Tibial nerve (tissue), 4 donors: ENCODE data around the gene BDH1.

ENCODE experiments used
- CTCF ChIP-seq, 5 experiments: fragments of 200-600 bp in 3 of 5; fragments of 450-650 bp in 2 of 5; sonication (generic) in 3 of 5; IDR thresholded peaks; one replicate each; pipeline ENCODE4 v1.5.1; 2016 to 2019; ENCODE audit warnings: antibody characterized with exemption in 5 of 5, mild to moderate bottlenecking in 3 of 5, moderate library complexity in 2 of 5
- EP300 ChIP-seq, 2 donors: sonication (generic); formaldehyde crosslinking; IDR thresholded peaks; one replicate each; pipeline ENCODE4 v1.6.1; 2017; ENCODE audit warnings: antibody characterized with exemption in 2 of 2, mild to moderate bottlenecking in 1 of 2

- TF ChIP-seq CTCF (IDR thresholded peaks at IDR 0.05), result no peak
- no peak for TF ChIP-seq EP300 (IDR thresholded peaks at IDR 0.05)
Measured at GRCh38 chr3:197524128-197524527, 31.6 kb downstream of the BDH1 start.
